GM19324 (cell line): Measurements from ENCODE around the gene CLRN3.

Source experiments
- ATAC-seq: cut with Tn5 transposase; IDR thresholded peaks from one replicate; pipeline ENCODE4 v1.9.1; 2021; ENCODE audit warnings: mild to moderate bottlenecking, moderate library complexity; ENCODE audit not compliant: unreplicated experiment, low FRiP score

CLRN3 gene

GRCh38 chr10:127877699-127878098 is 15.0 kb downstream of the CLRN3 start:
- ATAC-seq, result no peak

- no peak for ATAC-seq
Observed at GRCh38 chr10:127877116-127877515, 15.6 kb downstream of the CLRN3 start.

GRCh38 chr10:127875916-127876315 is 16.8 kb downstream of the CLRN3 start:
- no peak for ATAC-seq

- ATAC-seq, result no peak
Observed at GRCh38 chr10:127875449-127875765, 17.3 kb downstream of the CLRN3 start.

- no peak for ATAC-seq
Observed at GRCh38 chr10:127874671-127875448, 17.9 kb downstream of the CLRN3 start.

GRCh38 chr10:127873901-127874470 is 18.8 kb downstream of the CLRN3 start:
- ATAC-seq, result no peak

GRCh38 chr10:127872871-127873600 is 19.7 kb downstream of the CLRN3 start:
- ATAC-seq, result no peak

GRCh38 chr10:127872011-127872761 is 20.6 kb downstream of the CLRN3 start:
- no peak for ATAC-seq

- ATAC-seq, result no peak
Observed at GRCh38 chr10:127871631-127872010, 21.1 kb downstream of the CLRN3 start.

GRCh38 chr10:127869329-127869728 is 23.4 kb downstream of the CLRN3 start:
- no peak for ATAC-seq

GRCh38 chr10:127867805-127868204 is 24.9 kb downstream of the CLRN3 start:
- ATAC-seq, result no peak

GRCh38 chr10:127866276-127867013 is 26.3 kb downstream of the CLRN3 start:
- no peak for ATAC-seq

GRCh38 chr10:127863231-127863825 is 29.4 kb downstream of the CLRN3 start:
- no peak for ATAC-seq

GRCh38 chr10:127860592-127860991 is 32.1 kb downstream of the CLRN3 start:
- no peak for ATAC-seq

- ATAC-seq, result no peak
Observed at GRCh38 chr10:127855976-127856375, 36.8 kb downstream of the CLRN3 start.

GRCh38 chr10:127855591-127855881 is 37.2 kb downstream of the CLRN3 start:
- no peak for ATAC-seq

GRCh38 chr10:127854769-127855590 is 37.8 kb downstream of the CLRN3 start:
- peak; percentile 73 for ATAC-seq

- peak; percentile 57 for ATAC-seq
Observed at GRCh38 chr10:127853868-127854768, 38.6 kb downstream of the CLRN3 start.
